DOHH2 (cell line): ENCODE data around the gene RBP5.

Source experiments
- CTCF ChIP-seq: fragments of 200-600 bp; sonication (generic); IDR thresholded peaks from one replicate; pipeline ENCODE4 v1.5.1; 2014; ENCODE audit warnings: antibody characterized with exemption, mild to moderate bottlenecking, low read depth, low read length; ENCODE audit not compliant: poor library complexity, severe bottlenecking
- EZH2phosphoT487 ChIP-seq: fragments of 200-600 bp; sonication (generic); IDR thresholded peaks from 2 replicates; pipeline ENCODE4 v1.6.1; 2017; ENCODE audit warnings: borderline replicate concordance, mild to moderate bottlenecking, antibody characterized with exemption, low read length, moderate library complexity, mixed read lengths

GRCh38 chr12:7154042-7154441, 25.4 kb upstream of the RBP5 start:
- TF ChIP-seq CTCF: no peak
- no peak for TF ChIP-seq EZH2phosphoT487
